AG04450 (cell line): ENCODE measurements around the gene ATOH7. TPM values are rescaled to one million over a fixed set of nuclear protein-coding genes. Genes with fewer than 3 reads are reported as not detected.
"Not testable (repeated sequence)": the region's sequence is repeated elsewhere in the genome, so short reads cannot be mapped to it uniquely, and the experiment has no call there.

Experiments
- CTCF ChIA-PET: fragments of 300-600, 350-600 bp; formaldehyde crosslinking; extraction: SDS; loops from one replicate; lab custom pipeline; 2022; ENCODE audit warnings: antibody characterized with exemption, inconsistent platforms; lab: Charles Lee
- POLR2A ChIA-PET: fragments of 350-600 bp; formaldehyde crosslinking; extraction: SDS; loops from one replicate; lab custom pipeline; 2021; ENCODE audit warnings: antibody characterized with exemption, inconsistent platforms; lab: Yijun Ruan, JAX
- DNase-seq: peaks from one replicate; pipeline ENCODE4 v3.0.0-alpha.2; 2011; ENCODE audit warnings: low read depth, low spot score
- H3K27ac ChIP-seq: one replicate; pipeline ENCODE4 v1.5.1; 2012; ENCODE audit warnings: low read depth, low read length, control low read depth
- H3K27me3 ChIP-seq: one replicate; pipeline ENCODE4 v1.6.0; 2012; ENCODE audit warnings: low read length; ENCODE audit not compliant: control insufficient read depth, insufficient read depth
- H3K4me3 ChIP-seq: 2 replicates; pipeline ENCODE4 v1.5.1; 2011; ENCODE audit warnings: mild to moderate bottlenecking, low read depth, low read length, control low read depth
- H3K9me3 ChIP-seq: 2 replicates; pipeline ENCODE4 v1.5.1; 2012; ENCODE audit warnings: low read length; ENCODE audit not compliant: control insufficient read depth, insufficient read depth
- CTCF ChIP-seq: IDR thresholded peaks from 2 replicates; pipeline ENCODE4 v1.5.1; 2011; ENCODE audit warnings: low read depth, low read length, control low read depth, inconsistent platforms
- polyA plus RNA-seq: library from polyadenylated mRNA; depleted of rRNA; stranded (reverse); fragments of >200 nt; gene quantifications from 2 replicates; pipeline ENCODE4 v1.2.3, GENCODE V29; 2011

ATOH7 gene
- polyA plus RNA-seq, 1 experiment = not detected

GRCh38 chr10:68253346-68253745, 21.4 kb upstream of the ATOH7 start:
- H3K27me3 ChIP-seq = peaks cover 26% of the 10 kb centered on the region
- DNase-seq = no peak
- TF ChIP-seq CTCF = no peak
- no peaks in the 10 kb centered on the region for H3K9me3 ChIP-seq
- H3K4me3 ChIP-seq = no peak overlapping the region
- ChIA-PET CTCF (interaction anchor here (0.9 to 1.2 kb wide), 2 partner anchors 23 to 41 kb away, joined by 3 to 4 read pairs; no protein-coding TSS in a partner anchor), POLR2A (no interaction called here)
- H3K27ac ChIP-seq = no peak overlapping the region

GRCh38 chr10:68251625-68252495, 19.9 kb upstream of the ATOH7 start:
- CTCF ChIA-PET = interaction anchor here (1.2 kb wide), 1 partner anchor 21 kb away, joined by 3 read pairs; no protein-coding TSS in a partner anchor
- Histone ChIP-seq H3K4me3 (no peak overlapping the region), H3K27ac (no peak overlapping the region), H3K27me3 (peaks cover 26% of the 10 kb centered on the region), H3K9me3 (no peaks in the 10 kb centered on the region)
- TF ChIP-seq CTCF = no peak
- DNase-seq = no peak
- POLR2A ChIA-PET = no interaction called here

- CTCF ChIA-PET = no interaction called here
- POLR2A ChIA-PET = no interaction called here
- no peaks in the 10 kb centered on the region for H3K9me3 ChIP-seq
These were observed 19.2 kb upstream of the ATOH7 start for GRCh38 chr10:68251151-68251550.

GRCh38 chr10:68249297-68249696, 17.4 kb upstream of the ATOH7 start:
- Histone ChIP-seq H3K4me3 (no peak overlapping the region), H3K9me3 (no peaks in the 10 kb centered on the region), H3K27ac (no peak overlapping the region), H3K27me3 (peaks cover 24% of the 10 kb centered on the region)
- DNase-seq = no peak
- ChIA-PET CTCF (interaction anchor here (1.2 kb wide), 1 partner anchor 52 kb away, joined by 4 read pairs; no protein-coding TSS in a partner anchor), POLR2A (no interaction called here)
- TF ChIP-seq CTCF = no peak

More at GRCh38 chr10:68251151-68251550, 19.2 kb upstream of the ATOH7 start:
- H3K27ac ChIP-seq = no peak overlapping the region
- TF ChIP-seq CTCF = no peak
- H3K27me3 ChIP-seq = peaks cover 26% of the 10 kb centered on the region
- no peak for DNase-seq
- no peak overlapping the region for H3K4me3 ChIP-seq

- no peak overlapping the region for H3K27ac ChIP-seq
- H3K27me3 ChIP-seq = peaks cover 15% of the 10 kb centered on the region
- ChIA-PET POLR2A (interaction anchor here (0.6 kb wide), 1 partner anchor 64 kb away, joined by 4 read pairs; no protein-coding TSS in a partner anchor), CTCF (no interaction called here)
- no peak overlapping the region for H3K4me3 ChIP-seq
- H3K9me3 ChIP-seq = no peaks in the 10 kb centered on the region
- DNase-seq = no peak
- TF ChIP-seq CTCF = no peak
These were observed 16.0 kb upstream of the ATOH7 start for GRCh38 chr10:68247931-68248330.

- H3K4me3 ChIP-seq, H3K27me3 ChIP-seq, CTCF ChIA-PET, H3K9me3 ChIP-seq, POLR2A ChIA-PET, H3K27ac ChIP-seq, DNase-seq: not testable (repeated sequence)
These were observed 14.5 kb upstream of the ATOH7 start for GRCh38 chr10:68246397-68246796.
